HS-5 (cell line): ENCODE results near the gene C12orf50.
"Not testable (repeated sequence)": the region's sequence is repeated elsewhere in the genome, so short reads cannot be mapped to it uniquely, and the experiment has no call there.

Experiments used
- DNase-seq: peaks from one replicate; pipeline ENCODE4 v3.0.0-alpha.2; 2012; ENCODE audit warnings: low read depth

C12orf50 gene

GRCh38 chr12:87988534-87988933 lies 40.7 kb downstream of the C12orf50 start:
- DNase-seq: no peak

GRCh38 chr12:87985069-87985675 lies 44.0 kb downstream of the C12orf50 start:
- no peak for DNase-seq

GRCh38 chr12:87982208-87982607 lies 47.0 kb downstream of the C12orf50 start:
- DNase-seq: peak; percentile 14

GRCh38 chr12:87981495-87981894 lies 47.7 kb downstream of the C12orf50 start:
- DNase-seq: no peak

GRCh38 chr12:87975879-87976278 lies 53.3 kb downstream of the C12orf50 start:
- DNase-seq: no peak

GRCh38 chr12:87967871-87968270 lies 61.3 kb downstream of the C12orf50 start:
- no peak for DNase-seq

DNA sequence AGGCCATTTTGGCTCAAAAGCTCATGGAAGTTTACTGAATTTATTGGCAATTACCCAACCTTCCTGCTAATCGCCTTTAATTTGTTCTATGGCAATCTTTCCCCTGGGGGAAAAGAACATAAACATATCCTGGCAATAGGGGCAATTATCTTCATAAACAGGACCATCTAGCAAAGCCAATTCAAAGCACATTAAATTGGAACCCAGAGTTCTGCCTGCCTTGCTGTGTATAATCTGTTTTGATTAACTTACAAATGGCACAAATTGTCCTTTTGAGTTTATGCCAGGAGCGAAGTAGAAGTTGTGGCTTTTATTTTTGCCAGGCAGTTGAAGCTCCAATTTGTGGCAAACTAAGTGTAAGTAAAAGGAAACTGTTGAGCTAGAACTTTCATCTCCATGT lies 68.6 kb downstream of the C12orf50 start:
- DNase-seq: no peak

DNA sequence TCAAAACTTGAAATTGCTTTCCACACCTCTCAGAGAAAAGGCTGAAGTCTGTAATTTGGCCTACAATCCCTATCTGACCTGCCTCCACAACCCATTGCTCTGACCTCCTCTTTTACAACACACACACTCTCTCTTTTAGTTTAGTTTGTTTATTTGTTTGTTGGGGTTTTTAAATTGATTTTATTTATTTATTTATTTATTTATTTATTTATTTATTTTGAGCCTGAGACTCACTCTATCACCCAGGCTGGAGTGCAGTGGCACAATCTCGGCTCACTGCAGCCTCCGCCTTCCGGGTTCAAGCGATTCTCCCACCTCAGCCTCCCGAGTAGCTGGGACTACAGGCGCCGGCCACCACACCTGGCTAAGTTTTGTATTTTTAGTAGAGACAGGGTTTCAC lies 75.2 kb downstream of the C12orf50 start:
- not testable (repeated sequence) for DNase-seq

- peak; percentile 28 for DNase-seq
These were observed 75.8 kb downstream of the C12orf50 start for GRCh38 chr12:87953256-87953860.

DNA sequence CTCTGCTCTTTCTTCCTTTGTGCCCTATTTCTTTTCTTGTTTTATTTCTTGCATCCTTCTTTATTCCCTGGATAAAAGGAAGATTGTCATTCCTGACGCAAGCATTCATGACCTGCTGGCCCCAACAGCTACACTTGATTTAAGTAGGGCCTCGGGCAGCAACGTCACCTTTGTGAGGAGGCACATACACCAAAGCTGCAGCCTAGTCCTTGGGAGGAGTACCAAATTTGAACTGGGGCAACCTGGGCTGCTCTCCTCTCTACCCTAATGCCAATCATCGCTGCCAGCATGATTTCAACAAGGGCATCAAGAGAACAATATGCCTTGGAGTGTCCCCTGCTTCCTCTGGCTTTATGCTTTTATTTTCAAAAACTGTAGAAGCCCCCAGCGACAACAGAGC lies 76.4 kb downstream of the C12orf50 start:
- no peak for DNase-seq

- DNase-seq: no peak
These were observed 77.0 kb downstream of the C12orf50 start for GRCh38 chr12:87952223-87952622.

- no peak for DNase-seq
These were observed 85.4 kb downstream of the C12orf50 start for GRCh38 chr12:87943762-87944161.

DNA sequence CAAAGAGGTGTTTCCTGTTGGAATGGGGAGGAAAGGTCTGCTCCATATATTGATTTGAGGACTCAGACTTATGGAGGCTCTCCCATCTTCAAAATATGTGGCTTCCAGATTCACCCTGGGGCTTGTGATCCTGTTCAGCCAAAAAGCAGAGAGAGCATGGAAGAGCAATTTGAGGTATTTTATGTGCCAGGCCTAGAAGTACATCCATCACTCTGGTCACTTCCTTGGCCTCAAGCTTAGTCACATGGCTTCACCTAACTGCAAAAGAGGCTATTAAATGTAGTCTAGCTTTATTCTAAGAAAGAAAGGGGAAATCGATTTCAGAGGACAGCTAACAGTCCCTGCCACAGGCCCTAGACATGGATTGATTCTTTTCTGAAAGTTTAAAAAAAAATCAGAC lies 86.2 kb downstream of the C12orf50 start:
- DNase-seq: no peak

DNA sequence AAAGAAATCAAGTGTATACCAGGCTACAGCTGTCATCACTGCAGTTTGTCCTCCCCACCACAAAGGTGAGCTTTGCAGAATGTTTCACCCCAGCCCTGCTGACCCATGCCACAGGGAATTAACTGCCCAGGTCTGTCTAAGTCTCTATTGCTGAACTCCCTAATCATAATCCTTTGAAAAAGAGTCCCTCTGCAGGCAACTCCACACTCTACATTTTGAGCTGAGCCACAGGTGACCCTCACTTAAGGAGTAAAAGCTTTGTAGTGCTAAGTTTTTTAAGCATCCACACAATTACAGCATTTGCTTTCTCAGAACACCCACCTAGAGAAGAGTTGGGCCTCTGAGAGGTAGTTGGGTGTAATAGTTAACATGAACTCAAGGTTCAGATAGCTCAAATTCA lies 90.0 kb downstream of the C12orf50 start:
- DNase-seq: no peak

DNA sequence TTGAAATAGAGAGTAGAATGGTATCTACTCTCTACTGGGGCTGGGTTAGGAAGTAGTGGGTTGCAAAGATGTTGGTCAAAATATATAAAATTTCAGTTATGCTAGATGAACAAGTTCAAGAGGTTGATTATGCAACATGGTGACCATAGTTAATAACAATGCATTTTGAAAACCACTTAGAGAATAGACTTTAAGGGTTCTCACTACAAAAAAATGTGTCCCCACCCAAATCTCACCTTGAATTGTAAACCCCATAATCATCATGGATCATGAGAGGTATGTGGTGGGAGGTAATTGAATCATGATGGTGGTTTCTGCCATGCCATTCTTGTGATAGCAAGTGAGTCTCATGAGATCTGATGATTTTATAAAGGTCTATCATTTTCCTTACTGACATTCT lies 94.0 kb downstream of the C12orf50 start:
- DNase-seq: no peak

DNA sequence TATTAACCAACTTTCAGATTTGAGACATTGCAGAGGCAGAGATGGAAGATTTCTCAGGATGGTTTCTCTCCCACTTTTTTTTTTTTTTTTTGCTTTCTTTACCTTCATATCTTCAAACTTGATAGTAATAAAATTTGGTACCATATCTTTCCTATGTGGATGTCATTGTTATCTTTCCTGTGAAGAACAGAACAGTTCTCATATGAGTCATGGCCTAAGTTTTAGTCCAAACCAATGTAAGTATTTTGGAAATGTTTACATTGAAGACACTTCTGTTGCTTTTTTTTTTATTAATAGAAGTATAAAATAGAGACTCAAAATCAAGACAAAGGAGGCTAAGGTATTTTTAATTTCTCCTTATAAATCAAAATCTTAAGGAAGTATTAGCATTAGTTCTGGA lies 95.2 kb downstream of the C12orf50 start:
- DNase-seq: no peak

DNA sequence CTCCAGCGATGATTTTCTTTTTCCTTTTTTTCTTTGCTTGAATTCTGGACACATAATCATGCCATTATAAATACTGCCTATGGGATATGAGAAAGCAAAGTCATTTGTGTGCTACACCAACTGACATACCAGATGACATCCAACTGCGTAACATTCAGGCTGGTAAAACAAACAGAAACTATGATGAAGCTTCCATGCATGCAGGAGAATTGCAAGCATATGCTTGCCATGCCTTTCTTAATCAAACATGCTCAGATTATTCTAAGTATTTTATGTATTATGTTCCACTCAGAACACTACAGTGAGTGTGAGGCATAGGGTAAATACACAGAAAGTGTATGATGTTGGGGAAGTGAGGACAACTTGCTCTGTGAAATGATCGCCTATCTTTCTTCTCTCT lies 97.4 kb downstream of the C12orf50 start:
- peak; percentile 49 for DNase-seq

- no peak for DNase-seq
These were observed 98.6 kb downstream of the C12orf50 start for GRCh38 chr12:87930627-87931026.
